Adrenal gland (tissue), 12 donors: ENCODE data around the gene VGLL4. TPM values are rescaled to one million over a fixed set of nuclear protein-coding genes. Genes with fewer than 3 reads are reported as not detected.

Experiments
- DNase-seq, 7 donors: peaks; one replicate each; pipeline ENCODE4 v3.0.0-alpha.2; 2019 to 2020
- H3K27ac ChIP-seq, 5 donors: fragments of 200-600 bp; sonication (generic) in 4 of 5; 1 replicate in 3 of 5; 2 replicates in 2 of 5; pipeline versions ENCODE4 v1.5.1 to v1.8.0; 2016 to 2020; ENCODE audit warnings: mild to moderate bottlenecking in 1 of 5
- H3K27me3 ChIP-seq: fragments of 200-600 bp; 2 replicates; pipeline ENCODE4 v1.8.0; 2021
- H3K36me3 ChIP-seq, 2 donors: fragments of 200-600 bp; replicated peaks in 1 of 2; 1 replicate in 1 of 2; 2 replicates in 1 of 2; pipeline versions ENCODE4 v1.5.1 to v1.8.0; 2018 to 2022
- H3K4me1 ChIP-seq, 2 donors: fragments of 200-600 bp; replicated peaks in 1 of 2; 1 replicate in 1 of 2; 2 replicates in 1 of 2; pipeline versions ENCODE4 v1.5.1 to v1.8.0; 2018 to 2021
- H3K4me3 ChIP-seq, 4 donors: fragments of 200-600 bp; sonication (generic) in 3 of 4; one replicate each; pipeline ENCODE4 v1.5.1; 2016 to 2018
- H3K9me3 ChIP-seq, 3 donors: fragments of 200-600 bp; sonication (generic) in 1 of 3; replicated peaks in 1 of 3; 1 replicate in 2 of 3; 2 replicates in 1 of 3; pipeline versions ENCODE4 v1.5.1 to v1.8.0; 2016 to 2021
- CTCF ChIP-seq, 6 experiments: fragments of 450-650 bp in 4 of 6; fragments of 200-600 bp in 2 of 6; sonication (generic) in 1 of 6; IDR thresholded peaks; 1 replicate in 5 of 6; 2 replicates in 1 of 6; pipeline versions ENCODE4 v1.5.1 to v1.8.0; 2016 to 2021; ENCODE audit warnings: antibody characterized with exemption in 6 of 6, mild to moderate bottlenecking in 2 of 6, moderate library complexity in 1 of 6
- POLR2A ChIP-seq, 2 donors: fragments of 450-650 bp; IDR thresholded peaks; one replicate each; pipeline ENCODE4 v1.6.1; 2017; ENCODE audit warnings: antibody characterized with exemption in 2 of 2, mild to moderate bottlenecking in 2 of 2, moderate library complexity in 1 of 2
- WGBS, 4 donors: extraction: QIAGEN DNeasy Blood & Tissue Kit in 2 of 4; methylation state at CpG; one replicate each; pipeline versions ENCODE4 v1.1.5 to v1.1.7; 2013 to 2017; 5-methylcytosine and 5-hydroxymethylcytosine counted together
- intact Hi-C, 2 donors: fragments of 100-400 bp; cut with DNase I; formaldehyde crosslinking; loops; one replicate each; pipeline versions ENCODE4 v1.14.1 to v1.15.0; 2022 to 2023
- polyA plus RNA-seq, 3 donors: library from polyadenylated mRNA; stranded (reverse); fragments of 200-250 nt in 2 of 3; fragments of 350-450 nt in 1 of 3; fragmentation: Illumina TruSeq in 1 of 3; extraction: RNeasy Lipid Tissue Mini Kit (QIAGEN cat#74804) in 1 of 3; gene quantifications; one replicate each; pipeline ENCODE4 v1.2.3, GENCODE V29; 2013 to 2014
- total RNA-seq, 9 donors: library from RNA; depleted of rRNA in 4 of 9; stranded (reverse); fragments of >200 nt in 4 of 9; fragments of 120-200 nt in 1 of 9; fragmentation: NEBNext Ultra II Directional in 1 of 9; extraction: Animal tissue kit (Norgen Biotek cat#: 25700) in 1 of 9; gene quantifications; one replicate each; pipeline versions ENCODE4 v1.1.0 to v1.2.4, GENCODE V29; 2013 to 2023
- donor health status: healthy with polysubstance abuse.
- donor health status: Bipolar disorder and iron deficiency.
- donor health status: DM: yes; HTN: yes; CAD: no.
- donor health status: DM: no; HTN: no; CAD: no.
- donor health status: DM: no; HTN: no; CAD: no.
- donor health status: DM: yes; HTN: yes; CAD: no.

The VGLL4 gene
- total and polyA plus RNA-seq, 12 donors: 38.3 to 153 (median 86.4) TPM

DNA sequence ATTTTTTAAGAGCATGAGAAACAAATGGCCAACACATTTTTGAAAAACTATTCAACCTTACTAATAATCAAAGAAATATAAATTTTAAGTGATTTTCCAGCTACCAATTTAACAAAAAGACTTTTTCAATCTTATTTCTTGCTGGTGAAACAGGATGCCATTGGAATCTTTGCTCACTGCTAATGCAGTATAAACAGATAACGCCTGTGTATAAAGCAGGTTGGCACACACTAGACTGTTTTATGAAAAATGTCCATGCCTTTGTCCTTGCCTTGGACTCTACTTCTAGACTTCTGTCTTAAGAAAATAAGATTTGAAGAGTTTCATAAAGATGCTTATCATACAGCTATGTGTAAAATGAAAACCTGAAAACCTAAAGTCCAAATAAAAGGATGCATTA, 5.0 kb upstream of the VGLL4 start:
- no peaks in the 10 kb centered on the region for H3K9me3 ChIP-seq
- H3K36me3 ChIP-seq: no peaks in the 10 kb centered on the region
- DNase-seq: no peak
- WGBS, 4 donors: 61 to 81% (median 71%) methylated on average over 1 of the region's 1 CpG
- TF ChIP-seq POLR2A (IDR thresholded peaks at IDR 0.05) (no peak), CTCF (IDR thresholded peaks at IDR 0.05) (no peak)
- no peak overlapping the region for H3K4me3 ChIP-seq
- H3K27me3 ChIP-seq: no peaks in the 10 kb centered on the region
- H3K27ac ChIP-seq: no peak overlapping the region
- peaks cover 0 to 6% of the 10 kb centered on the region in 2 donors for H3K4me1 ChIP-seq
- intact Hi-C loops: loop anchor here in 1 of 2 donors (10.0 kb wide), 1 partner anchor 74 kb away; no protein-coding TSS in a partner anchor

DNA sequence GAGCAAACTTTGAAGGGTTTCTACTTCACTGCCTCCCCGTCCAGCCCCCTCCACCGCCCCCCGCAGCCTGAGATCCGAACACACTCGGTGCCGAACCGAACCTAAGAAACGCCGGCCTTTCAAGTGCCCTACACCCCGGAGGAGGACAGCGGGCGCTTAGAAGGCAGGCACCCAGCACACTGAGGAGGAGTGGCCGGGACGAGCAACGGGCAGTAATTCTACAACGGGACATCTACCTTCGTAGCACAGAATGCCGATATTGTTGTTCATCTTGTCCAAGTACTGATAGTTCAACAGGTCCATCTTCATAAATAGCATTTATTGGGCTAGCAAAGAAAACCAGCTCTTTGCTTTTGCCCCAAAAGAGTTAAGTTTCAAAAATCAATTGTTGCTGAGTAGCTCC, 513 bp downstream of the VGLL4 start:
- Histone ChIP-seq H3K4me3 (peak overlapping the region; percentile 24 to 84 (median 58)), H3K36me3 (no peaks in the 10 kb centered on the region), H3K27me3 (no peaks in the 10 kb centered on the region), H3K9me3 (no peaks in the 10 kb centered on the region), H3K4me1 (peaks cover 31 to 39% of the 10 kb centered on the region in 2 donors), H3K27ac (peak overlapping the region; percentile 89 to 97 (median 94))
- intact Hi-C loops: loop anchor here in 1 of 2 donors (10.0 kb wide), 1 partner anchor 68 kb away; no protein-coding TSS in a partner anchor
- WGBS, 4 donors: 0 to 1% (median 1%) methylated on average over 6 to 18 of the region's 18 CpGs
- peak; percentile 51 to 74 (median 66) for DNase-seq
- TF ChIP-seq POLR2A (IDR thresholded peaks at IDR 0.05) (no peak), CTCF (IDR thresholded peaks at IDR 0.05) (no peak)

GRCh38 chr3:11642431-11643191, 1.1 kb downstream of the VGLL4 start:
- no peaks in the 10 kb centered on the region for H3K9me3 ChIP-seq
- TF ChIP-seq POLR2A (IDR thresholded peaks at IDR 0.05): peak; percentile 20 to 77
- peak in 1 of 6 experiments; percentile 12 for TF ChIP-seq CTCF (IDR thresholded peaks at IDR 0.05)
- H3K4me3 ChIP-seq: peak overlapping the region; percentile 24 to 84 (median 58)
- no peaks in the 10 kb centered on the region for H3K36me3 ChIP-seq
- intact Hi-C loops: loop anchor here in 1 of 2 donors (10.0 kb wide), 1 partner anchor 68 kb away; no protein-coding TSS in a partner anchor
- DNase-seq: peak; percentile 77 to 88 (median 82)
- peaks cover 37 to 45% of the 10 kb centered on the region in 2 donors for H3K4me1 ChIP-seq
- peak overlapping the region; percentile 89 to 97 (median 94) for H3K27ac ChIP-seq
- WGBS, 4 donors: 0% methylated on average over 30 to 44 of the region's 44 CpGs
- no peaks in the 10 kb centered on the region for H3K27me3 ChIP-seq

DNA sequence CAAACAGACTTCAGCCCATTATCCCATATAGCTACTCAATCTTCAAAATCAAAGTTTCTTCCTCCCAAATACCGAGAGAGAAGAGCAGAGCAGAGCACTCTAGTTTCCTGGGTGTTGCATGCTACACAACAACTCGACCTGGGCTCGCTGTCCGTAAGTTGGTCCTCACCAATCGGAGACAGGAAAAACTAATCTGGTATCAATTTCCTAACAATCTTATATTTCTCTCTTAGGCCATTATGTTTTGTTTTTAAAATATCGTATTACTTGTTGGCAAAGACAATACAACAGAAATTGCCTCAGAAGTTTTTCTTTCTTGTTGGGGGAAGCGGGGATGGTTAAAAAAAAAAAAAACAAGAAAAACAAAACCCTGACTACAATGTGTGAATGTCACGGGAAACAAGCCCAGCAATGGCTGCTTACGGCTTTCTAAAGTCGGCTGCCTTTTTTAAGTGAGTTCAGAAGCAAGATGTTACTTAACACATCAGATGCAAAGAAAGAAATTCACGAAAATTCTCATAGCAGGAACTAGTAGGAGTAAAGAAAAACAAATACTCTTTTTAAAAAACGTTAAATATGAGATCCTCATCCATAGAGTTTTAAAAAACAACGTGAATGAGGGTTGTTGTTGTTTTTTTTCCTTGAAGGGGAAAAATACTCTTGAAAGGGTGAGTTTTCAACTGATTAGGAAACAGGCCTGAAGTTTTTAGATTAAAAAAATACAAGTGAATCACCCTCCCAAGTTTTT, 1.9 kb downstream of the VGLL4 start:
- Histone ChIP-seq H3K27me3 (no peaks in the 10 kb centered on the region), H3K27ac (peak overlapping the region; percentile 89 to 97 (median 94)), H3K4me1 (peaks cover 38 to 52% of the 10 kb centered on the region in 2 donors), H3K4me3 (peak overlapping the region in 2 of 4 donors; percentile 78 to 84), H3K9me3 (no peaks in the 10 kb centered on the region), H3K36me3 (no peaks in the 10 kb centered on the region)
- intact Hi-C loops: loop anchor here in 1 of 2 donors (10.0 kb wide), 1 partner anchor 67 kb away; no protein-coding TSS in a partner anchor
- TF ChIP-seq POLR2A (IDR thresholded peaks at IDR 0.05) (peak in 1 of 2 donors; percentile 44), CTCF (IDR thresholded peaks at IDR 0.05) (no peak)
- 0 to 2% (median 0%) methylated on average over 13 of the region's 13 CpGs for WGBS, 4 donors
- DNase-seq: peak in 3 of 7 donors; percentile 49 to 63 (median 53)
